ENCODE results near the gene PSMD1.

Gene PSMD1

GRCh38 chr2:231032575-231033140 lies 24.0 kb upstream of the PSMD1 start:
- Histone ChIP-seq H3K18ac (ENCODE audit: low read length) (no peak overlapping the region), H4K5ac (ENCODE audit: low read length) (no peak overlapping the region), H2BK5ac (ENCODE audit: low read length) (no peak overlapping the region), H3K9ac (ENCODE audit: low read length) (no peak overlapping the region), H3K23ac (ENCODE audit: low read length) (no peak overlapping the region), H3K4me3 (ENCODE audit: low read length) (no peak overlapping the region), H2BK120ac (ENCODE audit: low read depth, low read length) (no peak overlapping the region), H2AK5ac (ENCODE audit: low read length) (no peak overlapping the region), H3K4ac (ENCODE audit: low read depth, low read length) (no peak overlapping the region), H2BK15ac (replicated peaks; ENCODE audit: low read depth) (no peak overlapping the region), H3K4me2 (ENCODE audit: low read length) (no peak overlapping the region), H3K56ac (ENCODE audit: low read length) (no peak overlapping the region), H4K8ac (ENCODE audit: low read depth, low read length) (no peak overlapping the region), H3K27ac (ENCODE audit: low read depth, low read length) (no peak overlapping the region), H3K79me2 (ENCODE audit: control insufficient read depth, insufficient read depth, low read length) (no peaks in the 10 kb centered on the region), H3K79me1 (ENCODE audit: low read length) (no peaks in the 10 kb centered on the region), H3K4me1 (ENCODE audit: control insufficient read depth, low read depth, low read length) (no peaks in the 10 kb centered on the region), H3K36me3 (ENCODE audit: control insufficient read depth, insufficient read depth, low read length) (no peaks in the 10 kb centered on the region), H3K27me3 (ENCODE audit: insufficient read depth, low read length, poor library complexity) (peaks cover 13% of the 10 kb centered on the region)
- WGBS (ENCODE audit: extremely low coverage, insufficient coverage, low lambda C conversion rate): no CpG with 5 or more reads among the region's 5 CpGs
- no peak for DNase-seq

- Histone ChIP-seq H3K27me3 (ENCODE audit: insufficient read depth, low read length, poor library complexity) (peaks cover 16% of the 10 kb centered on the region), H3K27ac (ENCODE audit: low read depth, low read length) (no peak overlapping the region)
- WGBS (ENCODE audit: extremely low coverage, insufficient coverage, low lambda C conversion rate): no CpG with 5 or more reads among the region's 11 CpGs
Observed at GRCh38 chr2:231033147-231034132, 23.2 kb upstream of the PSMD1 start.

GRCh38 chr2:231034291-231034882 lies 22.3 kb upstream of the PSMD1 start:
- Histone ChIP-seq H3K9ac (ENCODE audit: low read length) (no peak overlapping the region), H3K4ac (ENCODE audit: low read depth, low read length) (no peak overlapping the region), H2BK120ac (ENCODE audit: low read depth, low read length) (no peak overlapping the region), H4K5ac (ENCODE audit: low read length) (no peak overlapping the region), H3K23ac (ENCODE audit: low read length) (no peak overlapping the region), H3K27me3 (ENCODE audit: insufficient read depth, low read length, poor library complexity) (peaks cover 19% of the 10 kb centered on the region), H3K4me1 (ENCODE audit: control insufficient read depth, low read depth, low read length) (no peaks in the 10 kb centered on the region), H3K56ac (ENCODE audit: low read length) (no peak overlapping the region), H3K36me3 (ENCODE audit: control insufficient read depth, insufficient read depth, low read length) (no peaks in the 10 kb centered on the region), H3K4me2 (ENCODE audit: low read length) (no peak overlapping the region), H2BK15ac (replicated peaks; ENCODE audit: low read depth) (no peak overlapping the region), H2BK5ac (ENCODE audit: low read length) (no peak overlapping the region), H4K8ac (ENCODE audit: low read depth, low read length) (no peak overlapping the region), H3K4me3 (ENCODE audit: low read length) (no peak overlapping the region), H3K79me2 (ENCODE audit: control insufficient read depth, insufficient read depth, low read length) (no peaks in the 10 kb centered on the region), H3K18ac (ENCODE audit: low read length) (no peak overlapping the region), H2AK5ac (ENCODE audit: low read length) (no peak overlapping the region), H3K27ac (ENCODE audit: low read depth, low read length) (no peak overlapping the region), H3K79me1 (ENCODE audit: low read length) (no peaks in the 10 kb centered on the region)
- WGBS (ENCODE audit: extremely low coverage, insufficient coverage, low lambda C conversion rate): no CpG with 5 or more reads among the region's 4 CpGs
- DNase-seq: no peak

More at GRCh38 chr2:231033147-231034132, 23.2 kb upstream of the PSMD1 start:
- Histone ChIP-seq H3K4ac (ENCODE audit: low read depth, low read length) (no peak overlapping the region), H2BK15ac (replicated peaks; ENCODE audit: low read depth) (no peak overlapping the region), H3K18ac (ENCODE audit: low read length) (no peak overlapping the region), H2BK5ac (ENCODE audit: low read length) (no peak overlapping the region), H3K23ac (ENCODE audit: low read length) (no peak overlapping the region), H4K5ac (ENCODE audit: low read length) (no peak overlapping the region), H3K79me1 (ENCODE audit: low read length) (no peaks in the 10 kb centered on the region), H3K36me3 (ENCODE audit: control insufficient read depth, insufficient read depth, low read length) (no peaks in the 10 kb centered on the region), H3K4me3 (ENCODE audit: low read length) (no peak overlapping the region), H3K79me2 (ENCODE audit: control insufficient read depth, insufficient read depth, low read length) (no peaks in the 10 kb centered on the region), H4K8ac (ENCODE audit: low read depth, low read length) (no peak overlapping the region), H3K56ac (ENCODE audit: low read length) (no peak overlapping the region), H3K4me2 (ENCODE audit: low read length) (no peak overlapping the region), H2BK120ac (ENCODE audit: low read depth, low read length) (no peak overlapping the region), H2AK5ac (ENCODE audit: low read length) (no peak overlapping the region), H3K4me1 (ENCODE audit: control insufficient read depth, low read depth, low read length) (no peaks in the 10 kb centered on the region), H3K9ac (ENCODE audit: low read length) (no peak overlapping the region)
- DNase-seq: no peak

- Histone ChIP-seq H3K4ac (ENCODE audit: low read depth, low read length) (no peak overlapping the region), H2BK120ac (ENCODE audit: low read depth, low read length) (no peak overlapping the region), H3K79me1 (ENCODE audit: low read length) (no peaks in the 10 kb centered on the region), H4K5ac (ENCODE audit: low read length) (no peak overlapping the region), H3K9ac (ENCODE audit: low read length) (no peak overlapping the region), H3K36me3 (ENCODE audit: control insufficient read depth, insufficient read depth, low read length) (no peaks in the 10 kb centered on the region), H2BK5ac (ENCODE audit: low read length) (no peak overlapping the region), H3K56ac (ENCODE audit: low read length) (no peak overlapping the region), H3K27ac (ENCODE audit: low read depth, low read length) (no peak overlapping the region), H3K23ac (ENCODE audit: low read length) (no peak overlapping the region), H3K4me1 (ENCODE audit: control insufficient read depth, low read depth, low read length) (no peaks in the 10 kb centered on the region), H2BK15ac (replicated peaks; ENCODE audit: low read depth) (no peak overlapping the region), H3K79me2 (ENCODE audit: control insufficient read depth, insufficient read depth, low read length) (no peaks in the 10 kb centered on the region), H4K8ac (ENCODE audit: low read depth, low read length) (no peak overlapping the region), H3K4me2 (ENCODE audit: low read length) (no peak overlapping the region), H3K4me3 (ENCODE audit: low read length) (no peak overlapping the region), H3K27me3 (ENCODE audit: insufficient read depth, low read length, poor library complexity) (peaks cover 21% of the 10 kb centered on the region), H2AK5ac (ENCODE audit: low read length) (no peak overlapping the region), H3K18ac (ENCODE audit: low read length) (no peak overlapping the region)
- DNase-seq: no peak
- no CpG with 5 or more reads among the region's 4 CpGs for WGBS (ENCODE audit: extremely low coverage, insufficient coverage, low lambda C conversion rate)
Observed at GRCh38 chr2:231036131-231036530, 20.5 kb upstream of the PSMD1 start.

GRCh38 chr2:231036578-231037106 lies 20.0 kb upstream of the PSMD1 start:
- no peak overlapping the region for H2BK120ac ChIP-seq (ENCODE audit: low read depth, low read length)
- no peak overlapping the region for H3K18ac ChIP-seq (ENCODE audit: low read length)
- no peak overlapping the region for H3K56ac ChIP-seq (ENCODE audit: low read length)
- DNase-seq: no peak
- no peak overlapping the region for H3K4me2 ChIP-seq (ENCODE audit: low read length)
- no peaks in the 10 kb centered on the region for H3K79me2 ChIP-seq (ENCODE audit: control insufficient read depth, insufficient read depth, low read length)
- H4K5ac ChIP-seq (ENCODE audit: low read length): no peak overlapping the region
- WGBS (ENCODE audit: extremely low coverage, insufficient coverage, low lambda C conversion rate): no CpG with 5 or more reads among the region's 12 CpGs
- peaks cover 21% of the 10 kb centered on the region for H3K27me3 ChIP-seq (ENCODE audit: insufficient read depth, low read length, poor library complexity)
- no peak overlapping the region for H2AK5ac ChIP-seq (ENCODE audit: low read length)
- no peaks in the 10 kb centered on the region for H3K4me1 ChIP-seq (ENCODE audit: control insufficient read depth, low read depth, low read length)
- H3K79me1 ChIP-seq (ENCODE audit: low read length): no peaks in the 10 kb centered on the region
- H2BK15ac ChIP-seq (replicated peaks; ENCODE audit: low read depth): no peak overlapping the region
- no peak overlapping the region for H3K4me3 ChIP-seq (ENCODE audit: low read length)
- no peak overlapping the region for H3K23ac ChIP-seq (ENCODE audit: low read length)
- no peak overlapping the region for H2BK5ac ChIP-seq (ENCODE audit: low read length)
- no peaks in the 10 kb centered on the region for H3K36me3 ChIP-seq (ENCODE audit: control insufficient read depth, insufficient read depth, low read length)
- H4K8ac ChIP-seq (ENCODE audit: low read depth, low read length): no peak overlapping the region
- no peak overlapping the region for H3K9ac ChIP-seq (ENCODE audit: low read length)
- no peak overlapping the region for H3K4ac ChIP-seq (ENCODE audit: low read depth, low read length)
- H3K27ac ChIP-seq (ENCODE audit: low read depth, low read length): no peak overlapping the region
